K562 (cell line): ENCODE data around the gene SNAPC2. TPM values are rescaled to one million over a fixed set of nuclear protein-coding genes. Genes with fewer than 3 reads are reported as not detected.
A peak's percentile ranks its signal among the peaks of the same experiment; 100 is the strongest.

ENCODE experiments used
- ATAC-seq: fragments of 200-7000 bp; cut with Tn5 transposase; 3 replicates; pipeline ENCODE4 v1.9.1; 2020; ENCODE audit warnings: moderate library complexity
- BruUV-seq: library from RNA; stranded (reverse); fragments of 400-500 nt; replicated peaks from 2 replicates; lab custom pipeline; 2021; lab: Mats Ljungman, UMichigan
- CTCF ChIA-PET: fragments of 300-600 bp; formaldehyde crosslinking; extraction: SDS; loops from one replicate; lab custom pipeline; 2021; ENCODE audit warnings: low intra/inter-chr PET ratio; lab: Yijun Ruan, JAX
- POLR2A ChIA-PET: fragments of 300-600, 350-650 bp; sonication (Branson Sonifier 250); formaldehyde crosslinking; extraction: SDS; loops from one replicate; lab custom pipeline; 2021; ENCODE audit warnings: antibody characterized with exemption, inconsistent platforms; lab: Yijun Ruan, JAX
- DNase-seq, 4 experiments: peaks; one replicate each; pipeline versions ENCODE4 v3.0.0 to v3.0.0-alpha.2; 2011 to 2018; ENCODE audit warnings: low spot score in 3 of 4, mixed read lengths in 3 of 4; ENCODE audit errors: extremely low read depth in 1 of 4
- FAIRE-seq: peaks from 2 replicates; lab custom pipeline; 2011; peaks lifted over from hg19 to GRCh38; lab: Jason Lieb, UNC
- H2AFZ ChIP-seq: 2 replicates; pipeline ENCODE4 v1.6.0; 2011; ENCODE audit warnings: low read depth, low read length, control low read depth, inconsistent platforms
- H3K27ac ChIP-seq: fragments of 200-600 bp; 3 replicates; pipeline ENCODE4 v1.8.0; 2011; ENCODE audit warnings: low read depth, mild to moderate bottlenecking, control low read depth, inconsistent platforms, low read length, moderate library complexity, mixed read lengths; ENCODE audit errors: extremely low read depth
- H3K27me3 ChIP-seq, 2 experiments: fragments of 300-600 bp in 1 of 2; 2 replicates in 1 of 2; 3 replicates in 1 of 2; pipeline versions ENCODE4 v1.6.0 to v1.8.0; 2011; ENCODE audit warnings: inconsistent platforms in 2 of 2, low read length in 2 of 2, mild to moderate bottlenecking in 1 of 2, mixed read lengths in 1 of 2, moderate library complexity in 1 of 2; ENCODE audit not compliant: control insufficient read depth in 2 of 2, insufficient read depth in 2 of 2
- H3K36me3 ChIP-seq: fragments of 300-600 bp; 3 replicates; pipeline ENCODE4 v1.8.0; 2011; ENCODE audit warnings: mild to moderate bottlenecking, low read length, inconsistent platforms; ENCODE audit not compliant: control insufficient read depth, insufficient read depth
- H3K4me1 ChIP-seq, 2 experiments: fragments of 200-600 bp in 1 of 2; replicated peaks in 1 of 2; 2 replicates in 1 of 2; 3 replicates in 1 of 2; pipeline versions ENCODE4 v1.5.1 to v1.8.0; 2011; ENCODE audit warnings: inconsistent platforms in 2 of 2, low read length in 2 of 2, mild to moderate bottlenecking in 1 of 2, mixed read lengths in 1 of 2, moderate library complexity in 1 of 2; ENCODE audit not compliant: control insufficient read depth in 2 of 2, insufficient read depth in 2 of 2
- H3K4me2 ChIP-seq: 2 replicates; pipeline ENCODE4 v1.6.1; 2011; ENCODE audit warnings: low read length, control low read depth, inconsistent platforms, mixed read lengths; ENCODE audit not compliant: insufficient read depth
- H3K4me3 ChIP-seq: fragments of 200-600 bp; sonication (generic), shearing (Covaris generic); 2 replicates; pipeline ENCODE4 v1.5.1; 2016; ENCODE audit warnings: control low read depth, inconsistent platforms
- H3K79me2 ChIP-seq: fragments of 200-600 bp; 3 replicates; pipeline ENCODE4 v1.8.0; 2011; ENCODE audit warnings: low read length, inconsistent platforms; ENCODE audit not compliant: control insufficient read depth, insufficient read depth
- H3K9ac ChIP-seq, 2 experiments: 2 replicates each; pipeline versions ENCODE4 v1.6.0 to v1.6.1; 2011; ENCODE audit warnings: low read depth in 2 of 2, low read length in 2 of 2, control low read depth in 1 of 2, inconsistent platforms in 1 of 2, mild to moderate bottlenecking in 1 of 2, mixed read lengths in 1 of 2; ENCODE audit not compliant: insufficient read depth in 1 of 2
- H3K9me1 ChIP-seq: one replicate; pipeline ENCODE4 v1.6.0; 2011; ENCODE audit warnings: inconsistent platforms, mild to moderate bottlenecking, low read length, moderate library complexity; ENCODE audit not compliant: control insufficient read depth, insufficient read depth
- H3K9me3 ChIP-seq: replicated peaks from 2 replicates; pipeline ENCODE4 v1.5.1; 2011; ENCODE audit warnings: low read depth, low read length, inconsistent platforms; ENCODE audit not compliant: control insufficient read depth, insufficient read depth
- H4K20me1 ChIP-seq: replicated peaks from 2 replicates; pipeline ENCODE4 v1.6.1; 2011; ENCODE audit warnings: low read length, inconsistent platforms, mixed read lengths; ENCODE audit not compliant: control insufficient read depth, insufficient read depth
- DDX20 ChIP-seq: fragments of 450-650 bp; IDR thresholded peaks from 2 replicates; pipeline ENCODE4 v1.6.1; 2016; ENCODE audit warnings: missing genetic modification characterization, low read depth, mild to moderate bottlenecking, missing compliant biosample characterization, moderate library complexity
- ELF4 ChIP-seq: fragments of 450-650 bp; formaldehyde crosslinking; IDR thresholded peaks from 2 replicates; pipeline ENCODE4 v1.4.0; 2022; ENCODE audit warnings: missing genetic modification characterization
- FUS ChIP-seq: fragments of 200-400 bp; formaldehyde crosslinking; optimal IDR thresholded peaks from 2 replicates; pipeline ENCODE3; 2017; ENCODE audit warnings: low read depth, low read length
- ILK ChIP-seq: fragments of 450-650 bp; IDR thresholded peaks from 2 replicates; pipeline ENCODE4 v1.6.1; 2016; ENCODE audit warnings: missing genetic modification characterization, low read depth, mild to moderate bottlenecking, missing compliant biosample characterization, moderate library complexity, borderline replicate concordance
- MAFG ChIP-seq: fragments of 450-650 bp; conservative IDR thresholded peaks from 2 replicates; pipeline ENCODE4 v1.6.1; 2016; ENCODE audit warnings: missing genetic modification characterization, missing compliant biosample characterization
- SUPT5H ChIP-seq: fragments of 450-650 bp; IDR thresholded peaks from 2 replicates; pipeline ENCODE4 v1.6.1; 2016
- WGBS: fragments of 100-300 bp; shearing (Covaris generic); methylation state at CpG from one replicate; pipeline ENCODE4 v1.1.6; 2016; ENCODE audit warnings: low coverage, mixed read lengths; ENCODE audit not compliant: insufficient coverage; ENCODE audit errors: missing lambda C conversion rate; 5-methylcytosine and 5-hydroxymethylcytosine counted together
- in situ Hi-C: fragments of 300-500 bp; cut with MboI; formaldehyde crosslinking; loops from 4 replicates; pipeline ENCODE4 v1.15.0; 2018; ENCODE audit warnings: inconsistent platforms, mixed read lengths
- intact Hi-C: fragments of 100-400 bp; cut with micrococcal nuclease; formaldehyde crosslinking; loops from 2 replicates; pipeline ENCODE4 v1.14.2; 2022
- polyA plus RNA-seq, 8 experiments: library from polyadenylated mRNA; depleted of rRNA in 4 of 8; stranded (reverse) in 5 of 8; unstranded in 3 of 8; fragments of >200 nt; fragmentation: Nextera tagmentation in 2 of 8; fragmentation: Illumina TruSeq in 1 of 8; extraction: Ambion mirVana in 2 of 8; extraction: Trizol in 1 of 8; gene quantifications; 2 replicates each; pipeline versions ENCODE4 v1.2.1 to v1.2.3, GENCODE V29; 2011 to 2014; ENCODE audit warnings: inconsistent platforms in 1 of 8, missing spikeins in 1 of 8
- total RNA-seq, 7 experiments: library from RNA; depleted of rRNA in 6 of 7; stranded (reverse); fragments of >200 nt in 6 of 7; fragmentation: Illumina TruSeq in 2 of 7; extraction: Trizol in 2 of 7; gene quantifications; 2 replicates each; pipeline versions ENCODE4 v1.2.1 to v1.2.3, GENCODE V29; 2011 to 2021; ENCODE audit warnings: low replicate concordance in 1 of 7
- TF ChIP-seq, protein P1 (sequence below): fragments of 450-650 bp; IDR thresholded peaks from 2 replicates; pipeline ENCODE4 v1.6.1; 2017; ENCODE audit warnings: mild to moderate bottlenecking, moderate library complexity
- TF ChIP-seq, protein P2 (sequence below): fragments of 450-650 bp; IDR thresholded peaks from 2 replicates; pipeline ENCODE4 v1.6.1; 2018; ENCODE audit warnings: mild to moderate bottlenecking, low read depth; ENCODE audit not compliant: partially characterized antibody

The SNAPC2 gene
- total and polyA plus RNA-seq, 9 of the 15 experiments (the other 6 are each of a cell fraction or from before 2014, with no cell fraction given) = 0.59 to 45.1 (median 15.3) TPM

DNA sequence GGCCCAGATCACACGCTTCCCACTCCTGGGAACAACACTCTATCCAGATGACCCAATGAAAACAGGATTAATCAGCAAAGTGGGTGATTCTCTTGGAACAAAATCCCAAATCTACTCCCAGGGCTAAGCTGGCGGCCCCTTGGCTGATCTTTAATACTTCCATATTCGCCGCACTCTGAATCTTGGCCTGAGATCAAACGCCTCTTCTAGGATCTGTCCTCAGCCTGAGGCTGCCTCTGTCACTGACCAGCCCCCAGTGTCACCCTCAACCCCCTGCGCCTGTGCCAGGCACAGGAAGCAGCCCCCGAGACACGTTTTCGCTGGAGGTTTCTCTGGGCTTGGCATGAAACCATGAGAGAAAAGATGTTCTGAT lies 8.2 kb downstream of the SNAPC2 start:
- H3K9me3 ChIP-seq = no peaks in the 10 kb centered on the region
- no peak overlapping the region for H3K4me2 ChIP-seq
- no peak overlapping the region for H2AFZ ChIP-seq
- peaks cover 21% of the 10 kb centered on the region for H4K20me1 ChIP-seq
- H3K4me3 ChIP-seq = no peak overlapping the region
- peaks cover 11 to 82% of the 10 kb centered on the region in 2 experiments for H3K4me1 ChIP-seq
- H3K79me2 ChIP-seq = no peaks in the 10 kb centered on the region
- H3K27ac ChIP-seq = no peak overlapping the region; the same call in 2 of the 3 replicates
- 92% methylated on average over 9 of the region's 9 CpGs for WGBS
- DNase-seq (no peak), FAIRE-seq (no peak), ATAC-seq (no peak)
- H3K36me3 ChIP-seq = peaks cover 53% of the 10 kb centered on the region; the same call in 2 of the 3 replicates
- H3K9me1 ChIP-seq = no peaks in the 10 kb centered on the region
- peak overlapping the region in 1 of 2 experiments; percentile 62; a peak in 2 of 4 replicates for H3K9ac ChIP-seq
- TF ChIP-seq DDX20 (tag) (no peak), ELF4 (CRISPR knock-in tag) (no peak), FUS (no peak), MAFG (tag) (no peak), ILK (tag) (no peak), SUPT5H (0 out of 2 replicates have a peak, but pooled peaks have one; percentile 6)
- TF ChIP-seq, protein P1, sequence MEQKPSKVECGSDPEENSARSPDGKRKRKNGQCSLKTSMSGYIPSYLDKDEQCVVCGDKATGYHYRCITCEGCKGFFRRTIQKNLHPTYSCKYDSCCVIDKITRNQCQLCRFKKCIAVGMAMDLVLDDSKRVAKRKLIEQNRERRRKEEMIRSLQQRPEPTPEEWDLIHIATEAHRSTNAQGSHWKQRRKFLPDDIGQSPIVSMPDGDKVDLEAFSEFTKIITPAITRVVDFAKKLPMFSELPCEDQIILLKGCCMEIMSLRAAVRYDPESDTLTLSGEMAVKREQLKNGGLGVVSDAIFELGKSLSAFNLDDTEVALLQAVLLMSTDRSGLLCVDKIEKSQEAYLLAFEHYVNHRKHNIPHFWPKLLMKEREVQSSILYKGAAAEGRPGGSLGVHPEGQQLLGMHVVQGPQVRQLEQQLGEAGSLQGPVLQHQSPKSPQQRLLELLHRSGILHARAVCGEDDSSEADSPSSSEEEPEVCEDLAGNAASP = no peak
- TF ChIP-seq, protein P2, sequence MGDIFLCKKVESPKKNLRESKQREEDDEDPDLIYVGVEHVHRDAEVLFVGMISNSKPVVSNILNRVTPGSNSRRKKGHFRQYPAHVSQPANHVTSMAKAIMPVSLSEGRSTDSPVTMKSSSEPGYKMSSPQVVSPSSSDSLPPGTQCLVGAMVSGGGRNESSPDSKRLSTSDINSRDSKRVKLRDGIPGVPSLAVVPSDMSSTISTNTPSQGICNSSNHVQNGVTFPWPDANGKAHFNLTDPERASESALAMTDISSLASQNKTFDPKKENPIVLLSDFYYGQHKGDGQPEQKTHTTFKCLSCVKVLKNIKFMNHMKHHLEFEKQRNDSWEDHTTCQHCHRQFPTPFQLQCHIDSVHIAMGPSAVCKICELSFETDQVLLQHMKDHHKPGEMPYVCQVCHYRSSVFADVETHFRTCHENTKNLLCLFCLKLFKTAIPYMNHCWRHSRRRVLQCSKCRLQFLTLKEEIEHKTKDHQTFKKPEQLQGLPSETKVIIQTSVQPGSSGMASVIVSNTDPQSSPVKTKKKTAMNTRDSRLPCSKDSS = no peak
- in situ Hi-C loops (no loop called here), intact Hi-C loops (no loop called here)
- ChIA-PET POLR2A (interaction anchor here (1.3 to 2.7 kb wide), 4 partner anchors 8 to 15 kb away, joined by 6 to 17 read pairs (median 8); partner anchors contain the start of genes SNAPC2 and TIMM44), CTCF (no interaction called here)
- no TSS peak for BruUV-seq
- no peaks in the 10 kb centered on the region for H3K27me3 ChIP-seq
